ENCODE measurements around the gene ORMDL3.

- TF ChIP-seq BHLHE40 (IDR thresholded peaks at IDR 0.05; ENCODE audit: low read depth, low read length) (no peak), POLR2A (IDR thresholded peaks at IDR 0.05; ENCODE audit: low read length) (no peak), NPAS2 (CRISPR knock-in tag; IDR thresholded peaks at IDR 0.05; ENCODE audit: borderline replicate concordance) (no peak), ELK1 (IDR thresholded peaks at IDR 0.05; ENCODE audit: low read depth, low read length) (no peak), SREBF2 (IDR thresholded peaks at IDR 0.05) (no peak), MAZ (IDR thresholded peaks at IDR 0.05; ENCODE audit: borderline replicate concordance, low read depth, low read length) (no peak), ZSCAN20 (CRISPR knock-in tag; IDR thresholded peaks at IDR 0.05) (no peak), CEBPB (IDR thresholded peaks at IDR 0.05) (no peak), EP300 (IDR thresholded peaks at IDR 0.05) (no peak), HDAC2 (IDR thresholded peaks at IDR 0.05) (no peak), RAD21 (conservative IDR thresholded peaks at IDR 0.05 in 1 of 2, IDR thresholded peaks at IDR 0.05 in 1 of 2) (no peak), ESRRA (IDR thresholded peaks at IDR 0.05; ENCODE audit: borderline replicate concordance, low read length) (no peak), REST (IDR thresholded peaks at IDR 0.05) (no peak), HOXA7 (CRISPR knock-in tag; IDR thresholded peaks at IDR 0.05) (no peak)
These were observed 23.5 kb upstream of the ORMDL3 start for GRCh38 chr17:39950871-39951348.

Measured in A549 (cell line).